ENCODE measurements around the gene CTAGE8.
"Not testable (repeated sequence)": the region's sequence is repeated elsewhere in the genome, so short reads cannot be mapped to it uniquely, and the experiment has no call there.

The CTAGE8 gene, protein sequence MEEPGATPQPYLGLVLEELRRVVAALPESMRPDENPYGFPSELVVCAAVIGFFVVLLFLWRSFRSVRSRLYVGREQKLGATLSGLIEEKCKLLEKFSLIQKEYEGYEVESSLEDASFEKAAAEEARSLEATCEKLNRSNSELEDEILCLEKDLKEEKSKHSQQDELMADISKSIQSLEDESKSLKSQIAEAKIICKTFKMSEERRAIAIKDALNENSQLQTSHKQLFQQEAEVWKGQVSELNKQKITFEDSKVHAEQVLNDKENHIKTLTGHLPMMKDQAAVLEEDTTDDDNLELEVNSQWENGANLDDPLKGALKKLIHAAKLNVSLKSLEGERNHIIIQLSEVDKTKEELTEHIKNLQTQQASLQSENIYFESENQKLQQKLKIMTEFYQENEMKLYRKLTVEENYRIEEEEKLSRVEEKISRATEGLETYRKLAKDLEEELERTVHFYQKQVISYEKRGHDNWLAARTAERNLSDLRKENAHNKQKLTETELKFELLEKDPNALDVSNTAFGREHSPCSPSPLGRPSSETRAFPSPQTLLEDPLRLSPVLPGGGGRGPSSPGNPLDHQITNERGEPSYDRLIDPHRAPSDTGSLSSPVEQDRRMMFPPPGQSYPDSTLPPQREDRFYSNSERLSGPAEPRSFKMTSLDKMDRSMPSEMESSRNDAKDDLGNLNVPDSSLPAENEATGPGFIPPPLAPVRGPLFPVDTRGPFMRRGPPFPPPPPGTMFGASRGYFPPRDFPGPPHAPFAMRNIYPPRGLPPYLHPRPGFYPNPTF

DNA sequence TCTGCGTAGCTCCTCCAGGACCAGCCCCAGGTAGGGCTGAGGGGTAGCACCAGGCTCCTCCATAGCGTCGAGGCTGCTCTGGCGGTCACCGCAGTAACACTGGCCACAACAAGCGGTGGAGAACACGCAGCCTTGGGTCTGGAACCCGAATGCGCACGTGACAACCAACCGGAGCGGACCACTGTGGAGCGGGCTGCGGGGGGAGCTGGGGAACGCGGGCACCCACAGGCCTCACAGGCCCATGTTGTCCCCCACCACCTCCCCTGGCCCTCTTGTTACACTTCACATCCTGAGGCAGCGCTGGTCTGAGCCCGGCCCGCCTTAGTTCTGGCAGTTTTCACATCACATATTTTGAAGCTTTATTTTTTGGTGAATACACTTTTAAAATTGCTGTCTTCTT lies at the start of gene CTAGE8:
TSS of gene CTAGE8 (minus strand) at position 101 of the 400 bp plus-strand sequence. CDS start at position 63, 38 bp downstream.
- not testable (repeated sequence) for DNase-seq

DNA sequence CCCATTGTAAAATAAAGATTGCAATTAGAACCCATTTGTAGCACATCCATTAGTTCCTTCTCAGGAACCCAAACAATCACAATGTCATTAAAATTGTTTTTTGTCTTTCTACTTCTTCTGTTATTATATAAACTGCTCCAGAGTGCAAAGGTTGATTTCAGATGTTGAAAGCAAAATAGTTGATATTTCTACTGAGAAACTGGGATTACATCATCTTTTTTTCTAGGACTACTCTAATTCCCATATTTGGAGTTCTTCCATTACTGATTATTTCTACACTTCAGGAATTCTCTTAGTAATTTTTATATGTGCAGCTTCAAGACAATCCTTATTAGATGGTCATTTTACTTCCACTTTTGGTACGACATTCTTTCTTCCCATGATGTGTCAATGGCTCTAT lies 48.4 kb upstream of the CTAGE8 start:
- DNase-seq = not testable (repeated sequence)

DNA sequence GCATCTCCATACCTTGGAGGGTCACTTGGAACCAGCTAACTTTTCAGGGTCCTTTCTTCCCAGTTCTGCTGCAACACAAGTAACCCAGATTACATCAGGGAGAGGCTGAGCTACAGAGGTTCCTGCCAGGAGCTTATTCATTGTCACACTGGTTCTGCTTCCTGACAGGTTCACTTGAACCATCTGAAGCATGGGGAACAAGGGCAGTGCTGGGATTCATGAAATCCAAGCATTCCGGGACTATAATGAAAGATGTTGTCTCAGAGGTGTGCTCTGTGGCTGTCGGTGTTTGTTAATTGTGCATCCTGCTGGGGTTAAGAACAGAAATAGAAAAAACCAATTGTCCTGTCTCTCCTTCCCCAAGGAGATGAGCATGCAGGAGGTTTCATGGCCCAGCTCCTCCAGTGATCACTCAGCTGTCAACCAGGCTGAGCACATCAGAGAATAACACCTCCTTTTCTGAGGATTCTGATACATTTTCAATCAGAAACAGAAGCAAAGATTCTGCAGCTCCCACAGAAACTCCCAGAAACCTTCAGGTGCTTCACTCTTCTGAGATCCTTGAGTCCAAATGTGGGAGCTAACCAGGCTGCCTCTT lies 42.9 kb upstream of the CTAGE8 start, which contains the start of gene OR2A1:
TSS of gene OR2A1 (plus strand) at position 548 of the 598 bp plus-strand sequence. CDS start 5,706 bp downstream, outside the sequence.
- DNase-seq = not testable (repeated sequence)

DNA sequence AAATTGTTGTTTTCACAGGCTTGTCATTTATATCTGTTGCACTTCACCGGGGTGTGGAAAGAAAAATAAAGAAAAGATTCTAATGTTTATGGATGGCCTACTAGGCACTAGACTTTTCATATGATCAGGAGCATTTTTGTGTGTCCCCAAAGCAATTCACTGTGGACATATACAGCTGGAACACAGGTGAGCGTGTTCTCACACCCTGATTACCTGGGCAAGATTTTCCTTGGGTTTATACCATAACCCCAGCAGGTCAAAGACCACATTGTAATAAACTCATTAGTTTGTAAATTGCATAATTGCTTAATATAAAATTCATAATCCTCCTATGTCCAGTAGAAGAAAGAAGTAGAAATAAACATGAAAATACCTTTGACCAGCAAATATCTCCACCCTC lies 42.1 kb upstream of the CTAGE8 start:
- not testable (repeated sequence) for DNase-seq

DNA sequence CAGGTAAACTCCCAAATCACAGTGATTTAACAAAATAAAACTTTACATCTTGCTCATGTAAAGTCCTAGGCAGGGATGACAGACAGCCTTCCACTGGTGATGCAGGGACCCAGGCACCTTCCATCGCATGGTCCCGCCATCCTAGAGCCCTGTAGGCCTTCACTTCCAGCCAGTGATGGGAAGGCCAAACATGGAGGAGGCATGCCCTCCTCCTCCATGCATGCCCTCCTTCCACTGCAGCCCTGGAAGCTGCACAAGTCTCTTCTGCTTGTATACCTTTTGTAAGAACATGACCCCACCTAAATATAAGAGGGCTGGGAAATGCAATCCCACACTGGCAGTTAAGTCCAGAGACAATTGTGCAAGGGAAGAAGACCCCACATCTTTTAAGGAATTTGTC lies 40.6 kb upstream of the CTAGE8 start:
- not testable (repeated sequence) for DNase-seq

DNA sequence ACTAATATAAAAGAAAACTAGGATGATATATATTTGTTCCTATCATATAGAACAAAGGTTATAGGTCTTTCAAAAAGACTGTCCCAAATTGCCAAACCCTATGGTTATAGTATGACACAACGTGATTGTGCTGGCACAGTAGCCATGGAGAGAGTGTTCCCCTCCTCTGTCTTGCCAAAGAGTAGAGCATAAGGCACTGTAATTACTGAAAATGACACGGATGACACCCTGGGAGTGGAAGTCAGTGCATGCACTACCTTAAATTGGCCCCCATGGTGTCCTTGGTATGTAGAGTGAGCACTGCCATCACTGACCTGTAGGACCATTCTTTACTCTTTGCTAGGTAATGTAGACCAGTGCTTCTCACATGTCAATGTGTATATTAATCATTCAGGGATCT lies 36.1 kb upstream of the CTAGE8 start:
- not testable (repeated sequence) for DNase-seq

DNA sequence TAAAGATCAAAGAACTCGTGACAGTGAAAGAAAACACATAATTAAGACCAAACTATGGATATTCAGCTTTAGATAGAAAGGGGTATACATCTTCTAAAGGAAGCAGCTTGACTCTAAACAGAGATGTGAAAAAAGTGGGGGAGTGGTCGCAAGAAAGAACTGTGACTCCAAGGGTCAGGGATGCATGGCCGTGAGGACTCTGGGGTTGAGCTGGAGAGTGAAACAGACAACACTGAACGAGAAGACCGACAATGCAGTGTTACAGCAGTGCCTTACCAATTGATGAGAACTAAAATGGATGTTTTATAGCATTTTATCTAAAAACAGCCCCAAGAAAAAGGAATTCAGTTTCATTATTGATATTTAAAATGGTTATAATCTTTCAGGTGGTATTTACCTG lies 34.5 kb upstream of the CTAGE8 start:
- not testable (repeated sequence) for DNase-seq

DNA sequence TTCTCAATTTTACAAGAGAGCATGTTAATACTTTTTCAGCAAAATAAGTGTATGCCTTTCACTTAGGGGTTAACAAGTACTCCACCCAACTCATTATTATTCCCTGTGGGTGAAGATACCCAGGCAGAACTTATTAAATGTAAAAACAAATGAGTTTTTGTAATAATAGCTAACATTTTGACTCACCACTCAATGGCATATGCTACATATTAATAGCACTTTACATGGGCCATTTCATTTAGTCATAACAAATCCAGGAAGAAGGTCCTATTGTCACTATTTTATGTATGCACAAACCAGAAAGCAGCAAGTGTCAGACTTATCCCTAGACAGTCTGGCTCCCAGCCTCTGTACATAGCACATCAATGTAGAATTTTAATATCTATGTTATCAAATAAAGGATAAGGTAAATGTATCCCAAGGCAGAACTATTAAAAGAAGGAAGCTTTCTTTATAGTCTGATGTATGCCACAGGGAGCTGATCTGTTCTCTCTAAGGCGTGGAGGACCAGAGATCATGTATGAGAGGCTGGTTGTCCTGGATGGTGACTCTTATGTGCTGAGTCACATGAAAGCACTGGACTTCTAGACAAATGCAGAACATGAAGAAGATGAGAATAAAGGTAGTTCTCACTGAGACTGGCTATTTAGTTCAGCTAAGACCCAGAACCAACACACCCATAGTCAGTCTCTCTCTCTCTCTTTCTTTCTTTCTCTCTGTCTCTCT lies 33.7 kb upstream of the CTAGE8 start:
- DNase-seq = not testable (repeated sequence)

DNA sequence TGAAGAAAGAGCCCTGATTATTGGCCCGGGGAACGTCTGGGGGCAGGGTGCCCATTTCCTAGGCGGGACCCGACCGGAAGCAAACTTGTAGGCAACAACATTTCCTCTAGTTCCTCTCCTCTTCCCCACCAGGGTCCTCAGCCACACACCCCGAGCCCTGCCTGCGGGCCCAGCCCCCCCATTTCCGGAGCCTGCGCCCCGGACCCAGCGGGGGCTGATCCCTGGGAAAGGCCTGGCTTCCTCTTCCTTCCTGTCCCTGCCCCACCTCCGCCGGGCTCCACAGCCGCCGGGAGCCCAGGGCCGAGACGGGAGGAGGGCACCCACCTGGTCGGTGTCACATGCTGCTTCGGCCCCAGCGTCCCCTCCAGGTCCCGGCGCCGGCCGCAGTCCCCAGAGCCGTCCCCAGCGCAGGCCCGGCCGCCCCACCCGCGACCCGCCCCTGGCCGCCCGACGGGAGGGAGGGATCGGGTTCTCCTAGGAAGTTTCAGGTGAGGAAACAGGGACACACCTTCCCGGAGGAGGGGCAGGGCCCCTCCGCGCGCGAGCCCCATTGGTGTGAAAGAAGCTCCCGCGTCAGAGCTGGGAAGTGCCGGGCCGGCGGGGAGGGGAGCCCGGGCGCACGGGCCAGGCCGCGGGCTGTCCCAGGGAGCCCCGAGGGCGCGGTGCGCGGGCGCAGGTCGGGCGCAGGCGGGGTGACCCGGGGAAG lies 24.9 kb upstream of the CTAGE8 start:
- not testable (repeated sequence) for DNase-seq

DNA sequence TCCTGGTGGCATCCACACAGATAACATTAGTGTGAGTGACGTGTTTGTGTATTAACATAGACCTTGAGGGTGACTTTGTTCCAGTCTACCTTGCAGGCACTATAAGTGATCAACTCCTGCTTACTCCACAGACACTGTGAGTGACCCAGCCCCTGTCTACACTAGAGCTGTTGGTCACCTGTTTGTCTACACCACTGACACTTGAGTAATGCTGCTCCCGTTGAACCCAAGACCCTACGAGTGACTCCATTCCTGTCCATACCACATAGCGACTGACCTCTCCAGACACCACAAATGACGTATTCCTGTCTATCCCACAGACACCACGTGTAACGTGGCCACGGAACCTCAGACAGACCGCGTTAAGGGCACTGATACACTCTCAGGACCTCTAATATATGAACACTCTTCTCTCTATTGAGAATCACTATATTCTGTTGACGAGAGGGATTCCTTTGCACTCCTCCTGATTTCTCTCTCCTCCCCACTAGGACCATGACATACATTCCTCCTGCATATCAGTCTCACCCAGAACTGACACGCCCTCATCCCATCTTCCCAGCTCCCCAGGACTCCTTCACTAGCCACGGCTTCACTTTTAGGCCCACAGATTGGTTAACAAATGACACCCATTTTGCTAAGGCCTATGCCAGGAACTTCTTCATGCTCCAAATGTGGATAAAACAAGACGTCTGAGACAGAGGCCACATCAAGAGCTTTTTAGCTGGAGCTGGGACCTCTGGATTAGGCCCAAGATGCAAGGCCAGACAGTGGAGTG lies 23.5 kb upstream of the CTAGE8 start:
- not testable (repeated sequence) for DNase-seq

DNA sequence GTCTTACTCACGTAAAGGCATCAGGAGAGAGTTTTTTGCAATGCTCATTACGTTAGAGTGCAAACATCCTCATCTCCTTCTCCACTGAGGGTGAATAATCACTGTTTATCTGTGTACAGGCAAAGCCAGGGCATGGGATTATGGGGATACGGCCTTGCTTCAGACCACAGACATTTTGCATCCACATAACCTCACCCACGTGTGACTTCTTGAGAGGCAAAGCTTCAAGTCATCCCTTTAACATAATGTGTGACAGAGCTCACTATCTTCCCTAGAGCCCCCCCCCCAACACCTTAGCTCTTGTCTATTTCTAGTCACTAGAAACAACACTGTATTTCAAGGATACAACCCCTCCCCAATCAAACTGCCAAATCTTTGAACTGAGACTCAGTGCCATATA lies 22.5 kb upstream of the CTAGE8 start:
- not testable (repeated sequence) for DNase-seq

DNA sequence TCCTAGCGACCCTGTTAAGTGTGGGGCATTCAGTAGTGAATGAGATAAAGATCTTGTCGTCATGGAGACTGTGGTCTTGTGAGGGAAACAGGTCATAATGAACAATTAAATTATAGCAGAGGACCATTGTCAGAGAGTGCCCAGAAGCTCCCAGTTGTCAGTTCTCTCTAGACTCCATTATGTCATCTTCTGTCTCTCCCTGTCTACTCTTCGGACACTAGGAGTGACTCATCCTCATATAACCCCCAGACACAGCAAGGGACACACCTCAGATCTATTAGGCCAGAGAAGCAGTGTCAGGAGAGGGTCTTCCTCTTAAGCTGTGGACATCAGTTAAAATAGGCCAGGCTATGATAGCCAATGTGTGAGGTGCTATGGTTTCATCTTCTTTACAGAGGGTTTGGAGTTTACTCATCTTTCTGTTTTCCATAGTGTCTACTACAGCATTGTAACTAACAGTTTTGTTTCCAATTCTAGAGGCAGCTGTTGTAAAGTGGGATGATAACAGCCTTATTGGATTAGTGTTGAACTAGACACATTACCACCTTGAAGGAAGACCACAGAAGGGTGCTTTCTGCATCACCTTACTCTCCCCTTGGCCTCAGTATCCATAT lies 18.2 kb upstream of the CTAGE8 start:
- DNase-seq = not testable (repeated sequence)

DNA sequence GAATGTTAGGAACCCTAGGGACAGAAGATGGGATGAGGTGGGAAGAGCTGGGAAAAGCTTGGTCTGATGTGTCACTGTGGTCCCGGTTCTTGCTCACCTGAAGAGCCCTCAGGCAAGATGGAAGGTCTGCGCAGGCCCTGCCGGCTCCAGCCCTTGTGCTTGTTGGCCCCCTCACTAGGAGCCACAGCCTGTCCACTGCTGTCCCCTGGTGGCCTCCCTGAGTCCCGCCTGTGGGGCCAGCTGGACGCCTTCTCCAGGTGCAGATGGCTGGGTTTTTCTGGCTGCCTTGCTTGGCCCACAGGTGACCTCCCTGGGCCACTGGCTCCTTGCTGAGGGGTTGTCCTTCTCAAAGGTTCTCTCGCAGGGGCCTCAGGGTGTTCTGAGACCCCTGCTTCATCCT lies 14.6 kb upstream of the CTAGE8 start:
- DNase-seq = not testable (repeated sequence)

DNA sequence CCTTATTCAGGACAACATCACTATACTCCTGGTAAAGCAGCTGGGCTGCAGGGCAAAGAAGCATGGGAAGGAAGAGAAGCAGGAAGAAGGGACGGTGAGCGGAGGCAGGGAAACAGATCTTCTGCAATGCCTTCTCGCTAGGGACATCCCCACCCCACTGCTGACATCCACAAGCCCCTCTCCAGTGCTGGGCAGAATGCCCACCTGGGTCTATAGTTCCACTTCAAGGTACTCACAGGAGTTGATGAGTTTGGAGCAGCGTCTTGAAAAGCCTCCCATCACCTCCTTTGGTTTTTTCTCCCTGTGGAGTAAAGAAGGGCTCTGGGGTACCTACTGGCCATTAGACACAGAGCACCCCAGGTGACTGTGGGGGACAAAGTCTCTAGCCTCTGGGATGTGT lies 13.4 kb upstream of the CTAGE8 start:
- not testable (repeated sequence) for DNase-seq

DNA sequence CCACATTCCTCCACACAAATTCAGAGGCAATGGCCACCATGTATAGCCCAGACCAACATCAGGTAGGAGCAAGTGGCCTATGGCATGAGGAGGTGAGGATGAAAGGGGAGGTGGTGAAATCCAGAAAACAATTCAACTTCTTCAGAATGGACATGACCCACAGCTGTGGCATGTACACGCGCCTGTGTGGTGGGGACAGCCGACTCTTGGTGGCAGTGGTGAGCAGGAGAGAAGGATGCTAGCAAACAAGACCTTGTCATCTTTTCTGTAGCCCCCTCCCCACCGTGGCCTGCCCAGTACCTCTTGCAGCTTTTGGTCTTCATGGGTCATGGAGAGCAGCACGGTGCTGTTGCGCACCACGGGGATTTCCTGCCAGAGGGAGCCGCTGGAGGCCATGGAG lies 12.9 kb upstream of the CTAGE8 start:
- DNase-seq = not testable (repeated sequence)

DNA sequence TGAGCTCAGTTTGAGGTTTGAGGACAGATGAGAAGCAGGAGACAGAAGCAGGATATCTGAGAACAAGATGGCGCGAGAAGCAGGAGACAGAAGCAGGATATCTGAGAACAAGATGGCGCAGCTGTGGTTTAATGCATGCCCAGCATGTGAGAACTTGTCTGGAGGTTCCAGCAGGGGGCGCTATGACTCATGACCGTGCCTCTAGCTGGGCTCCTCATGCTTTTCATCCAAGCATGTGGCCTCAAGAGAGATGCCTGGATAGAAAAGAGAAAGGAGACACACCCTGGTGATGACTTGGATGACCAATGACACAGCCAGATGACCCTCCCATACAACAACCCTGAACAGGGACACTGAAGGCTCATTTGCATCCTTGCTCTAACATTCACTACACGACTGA lies 10.9 kb upstream of the CTAGE8 start:
- DNase-seq = not testable (repeated sequence)

DNA sequence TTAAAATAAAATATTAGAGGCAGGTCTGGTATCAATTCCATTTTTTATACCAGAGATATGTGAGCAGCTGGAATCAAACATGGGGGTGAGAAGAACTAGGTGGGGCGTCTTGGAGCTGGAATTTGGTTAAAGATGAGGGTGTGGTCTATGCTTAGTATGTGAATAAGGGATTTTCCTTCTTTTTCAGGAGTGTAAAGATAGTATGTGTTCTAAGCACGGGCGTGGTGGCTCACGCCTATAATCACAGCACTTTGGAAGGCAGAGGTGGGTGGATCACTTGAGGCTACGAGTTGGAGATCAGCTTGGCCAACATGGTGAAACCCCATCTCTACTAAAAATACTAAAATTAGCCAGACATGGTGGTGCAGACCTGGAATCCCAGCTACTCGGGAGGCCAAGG lies 6.2 kb upstream of the CTAGE8 start:
- not testable (repeated sequence) for DNase-seq

DNA sequence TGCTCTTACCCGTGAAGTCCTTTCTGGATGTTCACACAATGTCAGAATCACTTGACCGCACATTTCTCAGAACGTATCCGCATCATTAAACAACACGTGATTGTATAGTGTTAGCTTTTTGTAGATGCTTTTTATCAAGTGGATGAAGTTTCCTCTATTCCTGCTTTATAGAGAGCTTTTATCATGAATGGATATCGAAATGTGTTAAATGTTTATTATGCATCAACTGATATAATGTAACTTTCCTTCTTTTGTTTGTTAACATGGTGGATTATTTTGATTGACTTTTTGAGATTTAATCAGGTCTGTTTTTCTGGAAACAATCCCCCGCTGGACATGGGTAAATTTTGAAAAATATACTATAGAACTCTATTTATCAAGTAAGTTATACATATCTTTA lies 4.4 kb downstream of the CTAGE8 start, which contains the start of gene OR2A7:
TSS of gene OR2A7 (minus strand) at position 101 of the 400 bp plus-strand sequence. CDS start 5,164 bp downstream, outside the sequence.
- not testable (repeated sequence) for DNase-seq

DNA sequence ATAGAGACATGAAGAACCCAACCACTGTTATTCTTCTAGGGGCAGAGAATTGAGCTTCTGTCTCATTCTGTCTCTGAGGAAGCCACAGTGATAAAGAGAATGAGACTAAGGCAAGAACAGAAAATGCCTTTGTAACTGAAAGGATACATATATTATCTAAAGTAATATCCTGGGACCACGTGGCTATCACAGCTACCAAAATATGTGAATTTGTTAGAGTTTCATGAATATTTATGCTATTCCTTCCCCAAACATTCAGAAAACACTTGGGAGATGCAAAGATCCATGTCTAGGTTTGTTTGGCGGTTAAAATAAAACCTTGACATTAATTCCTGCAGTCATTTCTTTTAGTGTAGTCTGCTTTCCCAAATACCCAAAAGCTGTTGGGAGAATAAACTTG lies 7.0 kb downstream of the CTAGE8 start:
- not testable (repeated sequence) for DNase-seq

DNA sequence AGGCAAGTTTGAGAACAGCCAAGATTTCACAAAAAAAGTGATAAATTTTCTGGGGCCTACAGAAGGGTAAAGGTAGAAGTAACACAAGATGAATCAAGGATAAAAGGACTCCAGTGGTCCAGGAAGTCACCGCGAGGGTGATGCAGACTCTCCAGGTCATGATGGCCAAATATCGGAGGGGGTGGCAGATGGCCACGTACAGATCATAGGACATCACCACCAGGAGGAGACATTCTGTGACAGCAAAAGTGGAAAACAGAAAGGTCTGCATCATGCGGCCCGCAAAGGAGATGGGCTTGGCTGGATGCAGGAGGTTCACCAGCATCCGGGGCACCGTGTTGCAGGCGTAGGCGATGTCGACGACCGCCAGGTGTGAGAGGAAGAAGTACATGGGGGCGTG lies 10.0 kb downstream of the CTAGE8 start:
- DNase-seq = not testable (repeated sequence)
